HCT116 (cell line): Measurements from ENCODE around the gene LRRC52. TPM values are rescaled to one million over a fixed set of nuclear protein-coding genes. Genes with fewer than 3 reads are reported as not detected.

Experiments
- ATAC-seq: fragments of 200-7000 bp; cut with Tn5 transposase; 2 replicates; pipeline ENCODE4 v1.9.1; 2020; ENCODE audit warnings: mild to moderate bottlenecking, moderate library complexity
- BruUV-seq: library from RNA; stranded (reverse); fragments of 400-500 nt; replicated peaks from 2 replicates; lab custom pipeline; 2021; lab: Mats Ljungman, UMichigan
- CTCF ChIA-PET: fragments of 300-600 bp; sonication (Branson Sonifier 250); formaldehyde crosslinking; loops from one replicate; lab custom pipeline; 2021; ENCODE audit warnings: antibody characterized with exemption; lab: Charles Lee
- POLR2A ChIA-PET: fragments of 300-600, 350-600 bp; sonication (Branson Sonifier 250); formaldehyde crosslinking; loops from one replicate; lab custom pipeline; 2021; ENCODE audit warnings: antibody characterized with exemption; lab: Charles Lee
- RAD21 ChIA-PET, 2 experiments: fragments of 300-600 bp; sonication (Branson Sonifier 250); formaldehyde crosslinking; loops; one replicate each; lab custom pipeline; 2023; ENCODE audit warnings: low total read pairs in 2 of 2; ENCODE audit not compliant: uncharacterized antibody in 2 of 2, unreplicated experiment in 2 of 2, low non-redundant PET in 1 of 2; lab: Charles Lee
- DNase-seq: peaks from one replicate; pipeline ENCODE4 v3.0.0-alpha.2; 2010; ENCODE audit warnings: low read depth, low spot score
- H2AFZ ChIP-seq: fragments of 200-600 bp; shearing (Covaris generic), sonication (generic); 2 replicates; pipeline ENCODE4 v1.6.1; 2017; ENCODE audit warnings: low read depth, mixed run types, mixed read lengths, antibody characterized with exemption, low read length; ENCODE audit not compliant: poor library complexity, severe bottlenecking
- H3K27ac ChIP-seq: 2 replicates; pipeline ENCODE4 v1.5.1; 2012; ENCODE audit warnings: low read depth, low read length
- H3K27me3 ChIP-seq: fragments of 200-600 bp; sonication (generic); 2 replicates; pipeline ENCODE4 v1.6.1; 2016; ENCODE audit warnings: mixed run types, low read length, mixed read lengths; ENCODE audit not compliant: insufficient read depth
- H3K36me3 ChIP-seq, 2 experiments: fragments of 200-500 bp in 1 of 2; fragments of 200-600 bp in 1 of 2; sonication (Bioruptor generic) in 1 of 2; sonication (generic) in 1 of 2; 2 replicates each; pipeline versions ENCODE4 v1.5.1 to v1.6.1; 2014 to 2016; ENCODE audit warnings: low read length in 2 of 2, inconsistent platforms in 1 of 2, mixed read lengths in 1 of 2, mixed run types in 1 of 2; ENCODE audit not compliant: insufficient read depth in 2 of 2, control insufficient read depth in 1 of 2
- H3K4me1 ChIP-seq, 2 experiments: fragments of 200-600 bp in 1 of 2; sonication (generic) in 1 of 2; 2 replicates each; pipeline versions ENCODE4 v1.5.1 to v1.6.1; 2012 to 2017; ENCODE audit warnings: low read length in 2 of 2, inconsistent platforms in 1 of 2, mild to moderate bottlenecking in 1 of 2, mixed read lengths in 1 of 2, mixed run types in 1 of 2, moderate library complexity in 1 of 2; ENCODE audit not compliant: insufficient read depth in 2 of 2, control insufficient read depth in 1 of 2
- H3K4me2 ChIP-seq: fragments of 200-600 bp; sonication (generic); 2 replicates; pipeline ENCODE4 v1.6.1; 2017; ENCODE audit warnings: mixed run types, low read length, mixed read lengths
- H3K4me3 ChIP-seq, 2 experiments: fragments of 200-600 bp in 1 of 2; sonication (generic) in 1 of 2; replicated peaks in 1 of 2; 2 replicates each; pipeline ENCODE4 v1.5.1; 2011 to 2016; ENCODE audit warnings: low read length in 2 of 2, control low read depth in 1 of 2, low read depth in 1 of 2, mild to moderate bottlenecking in 1 of 2, mixed read lengths in 1 of 2, mixed run types in 1 of 2
- H3K79me2 ChIP-seq: fragments of 200-600 bp; sonication (generic); 2 replicates; pipeline ENCODE4 v1.6.1; 2017; ENCODE audit warnings: mild to moderate bottlenecking, mixed run types, low read length, moderate library complexity, mixed read lengths; ENCODE audit not compliant: insufficient read depth
- H3K9ac ChIP-seq: fragments of 200-600 bp; sonication (generic); 2 replicates; pipeline ENCODE4 v1.6.1; 2016; ENCODE audit warnings: low read length, mixed read lengths
- H3K9me2 ChIP-seq: fragments of 200-600 bp; sonication (generic), shearing (Covaris generic); 2 replicates; pipeline ENCODE4 v1.6.1; 2017; ENCODE audit warnings: mixed run types, mild to moderate bottlenecking, moderate library complexity; ENCODE audit not compliant: insufficient read depth
- H3K9me3 ChIP-seq, 2 experiments: fragments of 200-500 bp in 1 of 2; fragments of 200-600 bp in 1 of 2; sonication (Bioruptor generic) in 1 of 2; sonication (generic) in 1 of 2; 2 replicates each; pipeline ENCODE4 v1.6.1; 2014 to 2017; ENCODE audit warnings: low read length in 2 of 2, mixed read lengths in 2 of 2, inconsistent platforms in 1 of 2, low read depth in 1 of 2, mild to moderate bottlenecking in 1 of 2, mixed run types in 1 of 2, moderate library complexity in 1 of 2; ENCODE audit not compliant: control insufficient read depth in 1 of 2, insufficient read depth in 1 of 2
- H4K20me1 ChIP-seq: fragments of 200-600 bp; sonication (generic), shearing (Covaris generic); 2 replicates; pipeline ENCODE4 v1.6.1; 2017; ENCODE audit warnings: mixed run types, mild to moderate bottlenecking, moderate library complexity; ENCODE audit not compliant: insufficient read depth
- ATF3 ChIP-seq: IDR thresholded peaks from 2 replicates; pipeline ENCODE4 v1.6.1; 2012
- CBX3 ChIP-seq: IDR thresholded peaks from 2 replicates; pipeline ENCODE4 v1.6.1; 2012; ENCODE audit warnings: low read depth
- CTCF ChIP-seq, 3 experiments: fragments of 200-600 bp in 1 of 3; sonication (generic) in 1 of 3; IDR thresholded peaks in 2 of 3; conservative IDR thresholded peaks in 1 of 3; 2 replicates each; pipeline ENCODE4 v1.5.1; 2012 to 2017; ENCODE audit warnings: low read depth in 2 of 3, low read length in 2 of 3, antibody characterized with exemption in 1 of 3, borderline replicate concordance in 1 of 3, control low read depth in 1 of 3, mild to moderate bottlenecking in 1 of 3, mixed read lengths in 1 of 3, mixed run types in 1 of 3, moderate library complexity in 1 of 3; ENCODE audit not compliant: insufficient read depth in 1 of 3
- EGR1 ChIP-seq: IDR thresholded peaks from 2 replicates; pipeline ENCODE4 v1.6.1; 2012; ENCODE audit warnings: low read depth
- EZH2 ChIP-seq: fragments of 200-600 bp; sonication (generic); IDR thresholded peaks from 2 replicates; pipeline ENCODE4 v1.6.1; 2017; ENCODE audit warnings: antibody characterized with exemption, mixed run types
- RAD21 ChIP-seq: IDR thresholded peaks from 2 replicates; pipeline ENCODE4 v1.6.1; 2012; ENCODE audit warnings: low read depth, mild to moderate bottlenecking
- SIN3A ChIP-seq: IDR thresholded peaks from 2 replicates; pipeline ENCODE4 v1.6.1; 2012; ENCODE audit warnings: low read depth
- intact Hi-C: fragments of 100-400 bp; cut with micrococcal nuclease; formaldehyde crosslinking; loops from 2 replicates; pipeline ENCODE4 v1.10.0; 2022
- total RNA-seq: library from RNA; stranded (reverse); gene quantifications from one replicate; pipeline ENCODE4 v1.2.1, GENCODE V29; 2021; ENCODE audit not compliant: unreplicated experiment
- TF ChIP-seq, protein P1 (sequence below): IDR thresholded peaks from 2 replicates; pipeline ENCODE4 v1.6.1; 2011; ENCODE audit warnings: mild to moderate bottlenecking, low read length, moderate library complexity; ENCODE audit not compliant: insufficient replicate concordance; ENCODE audit errors: extremely low read depth

LRRC52 gene
- total RNA-seq, 1 experiment from 2014 or later = not detected

- TF ChIP-seq CTCF (IDR thresholded peaks at IDR 0.05 in 2 of 3, conservative IDR thresholded peaks at IDR 0.05 in 1 of 3; ENCODE audit: borderline replicate concordance in 1 of 3, insufficient read depth in 1 of 3, low read depth in 2 of 3, low read length in 2 of 3) (no peak), CBX3 (no peak), SIN3A (no peak), RAD21 (no peak)
- TF ChIP-seq, protein P1, sequence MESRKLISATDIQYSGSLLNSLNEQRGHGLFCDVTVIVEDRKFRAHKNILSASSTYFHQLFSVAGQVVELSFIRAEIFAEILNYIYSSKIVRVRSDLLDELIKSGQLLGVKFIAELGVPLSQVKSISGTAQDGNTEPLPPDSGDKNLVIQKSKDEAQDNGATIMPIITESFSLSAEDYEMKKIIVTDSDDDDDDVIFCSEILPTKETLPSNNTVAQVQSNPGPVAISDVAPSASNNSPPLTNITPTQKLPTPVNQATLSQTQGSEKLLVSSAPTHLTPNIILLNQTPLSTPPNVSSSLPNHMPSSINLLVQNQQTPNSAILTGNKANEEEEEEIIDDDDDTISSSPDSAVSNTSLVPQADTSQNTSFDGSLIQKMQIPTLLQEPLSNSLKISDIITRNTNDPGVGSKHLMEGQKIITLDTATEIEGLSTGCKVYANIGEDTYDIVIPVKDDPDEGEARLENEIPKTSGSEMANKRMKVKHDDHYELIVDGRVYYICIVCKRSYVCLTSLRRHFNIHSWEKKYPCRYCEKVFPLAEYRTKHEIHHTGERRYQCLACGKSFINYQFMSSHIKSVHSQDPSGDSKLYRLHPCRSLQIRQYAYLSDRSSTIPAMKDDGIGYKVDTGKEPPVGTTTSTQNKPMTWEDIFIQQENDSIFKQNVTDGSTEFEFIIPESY = no peak
Measured at GRCh38 chr1:165597883-165598675, 54.3 kb downstream of the LRRC52 start (continued).

GRCh38 chr1:165598676-165599059 is 54.9 kb downstream of the LRRC52 start:
- Histone ChIP-seq H3K4me1 (peaks cover 12 to 23% of the 10 kb centered on the region in 2 experiments), H3K27me3 (peaks cover 11% of the 10 kb centered on the region), H3K79me2 (no peaks in the 10 kb centered on the region)
- BruUV-seq = no TSS peak
- TF ChIP-seq RAD21 = no peak
- no peak for TF ChIP-seq EZH2
- no peak for TF ChIP-seq ATF3
- no peak for TF ChIP-seq SIN3A
- no peak for TF ChIP-seq EGR1
- TF ChIP-seq, all 23 proteins: peak for 0
- POLR2A ChIA-PET = no interaction called here
- RAD21 ChIA-PET = no interaction called here
- Histone ChIP-seq H3K9me3 (no peaks in the 10 kb centered on the region), H3K4me3 (peak overlapping the region; percentile 57 to 61), H3K9me2 (no peaks in the 10 kb centered on the region), H3K27ac (peak overlapping the region; percentile 53), H2AFZ (peak overlapping the region; percentile 64), H4K20me1 (no peaks in the 10 kb centered on the region), H3K36me3 (no peaks in the 10 kb centered on the region), H3K4me2 (peak overlapping the region; percentile 97), H3K9ac (peak overlapping the region; percentile 63)
- no peak for ATAC-seq
- no peak for DNase-seq
- CTCF ChIA-PET = interaction anchor here (1.2 to 2.1 kb wide), 4 partner anchors 99 to 325 kb away, joined by 3 to 11 read pairs (median 4); partner anchors contain the start of gene ALDH9A1
- intact Hi-C loops = loop anchor here (10.0 kb wide), 2 partner anchors 484 to 836 kb away; no protein-coding TSS in a partner anchor
